Astrocyte (in vitro differentiated cells and primary cell): ENCODE results near the gene AIFM3.

Source experiments
- EZH2 ChIP-seq: IDR thresholded peaks from 2 replicates; pipeline ENCODE4 v1.6.1; 2012; ENCODE audit warnings: mild to moderate bottlenecking, low read length, inconsistent platforms; ENCODE audit not compliant: insufficient read depth
- TF ChIP-seq, protein P1 (sequence below): IDR thresholded peaks from 2 replicates; pipeline ENCODE4 v1.5.1; 2011; ENCODE audit warnings: low read depth, mild to moderate bottlenecking, inconsistent platforms, low read length, moderate library complexity; ENCODE audit not compliant: insufficient read depth

DNA sequence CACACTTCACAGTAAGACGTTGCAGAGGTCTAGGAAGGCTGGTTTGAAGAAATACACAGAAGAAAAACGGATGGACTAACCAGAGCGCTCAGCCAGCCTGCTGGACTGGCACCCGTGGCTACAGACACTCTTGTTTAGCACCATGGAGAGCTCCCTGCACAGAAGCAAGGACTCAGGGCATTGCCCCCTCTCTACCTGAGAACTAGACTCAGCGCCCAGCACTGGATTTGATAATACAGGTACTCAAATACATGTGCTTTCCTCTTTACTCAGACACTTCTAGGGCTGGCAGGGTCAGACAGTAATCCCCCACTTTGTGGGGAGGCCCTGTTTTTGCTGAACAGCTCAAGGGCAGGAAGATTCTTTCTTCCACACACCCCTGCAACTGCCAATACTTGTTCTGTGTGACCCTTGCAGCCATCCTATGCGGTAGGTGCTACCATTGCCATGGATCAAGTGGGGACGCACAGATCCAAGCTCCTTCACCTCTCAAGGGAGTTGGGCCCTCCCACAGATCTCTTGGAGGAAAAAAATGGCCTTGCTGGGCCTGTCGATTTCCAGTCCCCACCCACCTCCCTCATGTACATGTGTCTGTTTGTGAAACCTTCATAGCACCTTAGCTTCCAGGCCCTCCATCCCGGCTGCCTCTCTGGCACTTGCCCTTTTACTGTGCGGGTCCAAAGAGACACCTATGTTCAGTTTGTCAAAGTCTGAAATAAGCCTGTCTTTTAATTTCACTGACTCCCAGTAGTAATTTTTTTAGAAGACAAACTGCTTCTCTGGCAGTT is 42.8 kb downstream of the AIFM3 start:
- TF ChIP-seq, protein P1, sequence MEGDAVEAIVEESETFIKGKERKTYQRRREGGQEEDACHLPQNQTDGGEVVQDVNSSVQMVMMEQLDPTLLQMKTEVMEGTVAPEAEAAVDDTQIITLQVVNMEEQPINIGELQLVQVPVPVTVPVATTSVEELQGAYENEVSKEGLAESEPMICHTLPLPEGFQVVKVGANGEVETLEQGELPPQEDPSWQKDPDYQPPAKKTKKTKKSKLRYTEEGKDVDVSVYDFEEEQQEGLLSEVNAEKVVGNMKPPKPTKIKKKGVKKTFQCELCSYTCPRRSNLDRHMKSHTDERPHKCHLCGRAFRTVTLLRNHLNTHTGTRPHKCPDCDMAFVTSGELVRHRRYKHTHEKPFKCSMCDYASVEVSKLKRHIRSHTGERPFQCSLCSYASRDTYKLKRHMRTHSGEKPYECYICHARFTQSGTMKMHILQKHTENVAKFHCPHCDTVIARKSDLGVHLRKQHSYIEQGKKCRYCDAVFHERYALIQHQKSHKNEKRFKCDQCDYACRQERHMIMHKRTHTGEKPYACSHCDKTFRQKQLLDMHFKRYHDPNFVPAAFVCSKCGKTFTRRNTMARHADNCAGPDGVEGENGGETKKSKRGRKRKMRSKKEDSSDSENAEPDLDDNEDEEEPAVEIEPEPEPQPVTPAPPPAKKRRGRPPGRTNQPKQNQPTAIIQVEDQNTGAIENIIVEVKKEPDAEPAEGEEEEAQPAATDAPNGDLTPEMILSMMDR = no peak
- no peak for TF ChIP-seq EZH2
